Smooth muscle cell of the pulmonary artery (primary cell): Measurements from ENCODE around the gene IRF2BPL. TPM values are rescaled to one million over a fixed set of nuclear protein-coding genes. Genes with fewer than 3 reads are reported as not detected.

Source experiments
- total RNA-seq: library from RNA; depleted of rRNA; stranded (reverse); fragments of >200 nt; gene quantifications from 2 replicates; pipeline ENCODE4 v1.2.3, GENCODE V29; 2014

IRF2BPL gene
- total RNA-seq = 38.1 and 40.6 TPM in 2 replicates

GRCh38 chr14:77028384-77029231, at the start of gene IRF2BPL:
Gene IRF2BPL, minus strand, starts transcription at chr14:77028708. Its CDS starts 916 bp downstream, at chr14:77027792.

Other genes with a start within 250 kb of the IRF2BPL start
- gene ANGEL1, start 215.8 kb downstream of the IRF2BPL start, total RNA-seq = 9.3 and 10.4 TPM in 2 replicates
- gene LRRC74A, start 202.3 kb downstream of the IRF2BPL start, total RNA-seq = not detected in 2 replicates
- gene CIPC, start 69.5 kb upstream of the IRF2BPL start, total RNA-seq = 13.6 and 17.7 TPM in 2 replicates
- gene ZDHHC22, start 113.1 kb upstream of the IRF2BPL start, total RNA-seq = not detected in 2 replicates
- gene TMEM63C, start 153.1 kb upstream of the IRF2BPL start, total RNA-seq = under 0.01 and 0.17 TPM in 2 replicates
- not detected in 2 replicates for gene NGB, start 242.5 kb upstream of the IRF2BPL start, total RNA-seq